ENCODE measurements around the gene STAB2. TPM values are rescaled to one million over a fixed set of nuclear protein-coding genes. Genes with fewer than 3 reads are reported as not detected.

The STAB2 gene
- polyA plus RNA-seq, 1 donor from 2014 or later: not detected

- Histone ChIP-seq H3K27me3 (ENCODE audit: insufficient read depth, low read depth, low read length) (no peaks in the 10 kb centered on the region), H4K20me1 (ENCODE audit: insufficient read depth) (no peaks in the 10 kb centered on the region), H3F3A (ENCODE audit: insufficient read depth, low read length, poor library complexity, severe bottlenecking) (no peaks in the 10 kb centered on the region), H3K36me3 (ENCODE audit: insufficient read depth, low read length) (no peaks in the 10 kb centered on the region), H3K9ac (ENCODE audit: low read length) (no peak overlapping the region), H3K9me3 (ENCODE audit: low read length) (no peaks in the 10 kb centered on the region), H3K4me3 (ENCODE audit: low read length) (no peak overlapping the region), H2AFZ (ENCODE audit: low read depth, low read length) (no peak overlapping the region), H3K4me2 (ENCODE audit: low read length) (no peak overlapping the region), H3K79me2 (replicated peaks; ENCODE audit: insufficient read depth, low read length) (no peaks in the 10 kb centered on the region), H3K9me2 (ENCODE audit: insufficient read depth, low read length) (no peaks in the 10 kb centered on the region), H3K27ac (ENCODE audit: low read length) (no peak overlapping the region)
- TF ChIP-seq, protein P1, sequence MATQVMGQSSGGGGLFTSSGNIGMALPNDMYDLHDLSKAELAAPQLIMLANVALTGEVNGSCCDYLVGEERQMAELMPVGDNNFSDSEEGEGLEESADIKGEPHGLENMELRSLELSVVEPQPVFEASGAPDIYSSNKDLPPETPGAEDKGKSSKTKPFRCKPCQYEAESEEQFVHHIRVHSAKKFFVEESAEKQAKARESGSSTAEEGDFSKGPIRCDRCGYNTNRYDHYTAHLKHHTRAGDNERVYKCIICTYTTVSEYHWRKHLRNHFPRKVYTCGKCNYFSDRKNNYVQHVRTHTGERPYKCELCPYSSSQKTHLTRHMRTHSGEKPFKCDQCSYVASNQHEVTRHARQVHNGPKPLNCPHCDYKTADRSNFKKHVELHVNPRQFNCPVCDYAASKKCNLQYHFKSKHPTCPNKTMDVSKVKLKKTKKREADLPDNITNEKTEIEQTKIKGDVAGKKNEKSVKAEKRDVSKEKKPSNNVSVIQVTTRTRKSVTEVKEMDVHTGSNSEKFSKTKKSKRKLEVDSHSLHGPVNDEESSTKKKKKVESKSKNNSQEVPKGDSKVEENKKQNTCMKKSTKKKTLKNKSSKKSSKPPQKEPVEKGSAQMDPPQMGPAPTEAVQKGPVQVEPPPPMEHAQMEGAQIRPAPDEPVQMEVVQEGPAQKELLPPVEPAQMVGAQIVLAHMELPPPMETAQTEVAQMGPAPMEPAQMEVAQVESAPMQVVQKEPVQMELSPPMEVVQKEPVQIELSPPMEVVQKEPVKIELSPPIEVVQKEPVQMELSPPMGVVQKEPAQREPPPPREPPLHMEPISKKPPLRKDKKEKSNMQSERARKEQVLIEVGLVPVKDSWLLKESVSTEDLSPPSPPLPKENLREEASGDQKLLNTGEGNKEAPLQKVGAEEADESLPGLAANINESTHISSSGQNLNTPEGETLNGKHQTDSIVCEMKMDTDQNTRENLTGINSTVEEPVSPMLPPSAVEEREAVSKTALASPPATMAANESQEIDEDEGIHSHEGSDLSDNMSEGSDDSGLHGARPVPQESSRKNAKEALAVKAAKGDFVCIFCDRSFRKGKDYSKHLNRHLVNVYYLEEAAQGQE (IDR thresholded peaks at IDR 0.05; ENCODE audit: borderline replicate concordance): no peak
- TF ChIP-seq MXI1 (conservative IDR thresholded peaks at IDR 0.05; ENCODE audit: poor library complexity, severe bottlenecking): no peak
These were observed 2.4 kb downstream of the STAB2 start for GRCh38 chr12:103589517-103589916.

GRCh38 chr12:103590271-103590670 lies 3.2 kb downstream of the STAB2 start:
- Histone ChIP-seq H2AFZ (ENCODE audit: low read depth, low read length) (no peak overlapping the region), H4K20me1 (ENCODE audit: insufficient read depth) (no peaks in the 10 kb centered on the region), H3K9me2 (ENCODE audit: insufficient read depth, low read length) (no peaks in the 10 kb centered on the region), H3F3A (ENCODE audit: insufficient read depth, low read length, poor library complexity, severe bottlenecking) (no peaks in the 10 kb centered on the region), H3K9ac (ENCODE audit: low read length) (no peak overlapping the region), H3K4me3 (ENCODE audit: low read length) (no peak overlapping the region), H3K79me2 (replicated peaks; ENCODE audit: insufficient read depth, low read length) (no peaks in the 10 kb centered on the region), H3K4me2 (ENCODE audit: low read length) (no peak overlapping the region), H3K9me3 (ENCODE audit: low read length) (no peaks in the 10 kb centered on the region), H3K36me3 (ENCODE audit: insufficient read depth, low read length) (no peaks in the 10 kb centered on the region), H3K27me3 (ENCODE audit: insufficient read depth, low read depth, low read length) (no peaks in the 10 kb centered on the region), H3K27ac (ENCODE audit: low read length) (no peak overlapping the region)
- TF ChIP-seq TAF1 (IDR thresholded peaks at IDR 0.05; ENCODE audit: low read depth) (no peak), RAD21 (conservative IDR thresholded peaks at IDR 0.05) (no peak), EP300 (conservative IDR thresholded peaks at IDR 0.05; ENCODE audit: poor library complexity, severe bottlenecking) (no peak), MXI1 (conservative IDR thresholded peaks at IDR 0.05; ENCODE audit: poor library complexity, severe bottlenecking) (no peak), SMC3 (conservative IDR thresholded peaks at IDR 0.05; ENCODE audit: poor library complexity) (no peak), POLR2AphosphoS5 (IDR thresholded peaks at IDR 0.05) (no peak), EZH2 (IDR thresholded peaks at IDR 0.05; ENCODE audit: borderline replicate concordance, insufficient read depth, low read length, poor library complexity, severe bottlenecking) (no peak)
- TF ChIP-seq, protein P1 (IDR thresholded peaks at IDR 0.05; ENCODE audit: borderline replicate concordance): no peak

Measured in neural cell (in vitro differentiated cells).